HFFc6 (cell line): ENCODE data around the gene MRS2. TPM values are rescaled to one million over a fixed set of nuclear protein-coding genes. Genes with fewer than 3 reads are reported as not detected.
"Not testable (repeated sequence)": the region's sequence is repeated elsewhere in the genome, so short reads cannot be mapped to it uniquely, and the experiment has no call there.

Experiments
- DNase-seq: peaks from one replicate; pipeline ENCODE4 v3.0.0-alpha.2; 2018
- H3K27ac Mint-ChIP-seq: 2 replicates; pipeline ENCODE4 v1.8.0; 2020; ENCODE audit warnings: mild to moderate bottlenecking, mixed read lengths
- H3K27me3 Mint-ChIP-seq: 2 replicates; pipeline ENCODE4 v1.8.0; 2021; ENCODE audit warnings: mild to moderate bottlenecking, moderate library complexity, mixed read lengths; ENCODE audit not compliant: insufficient read depth
- H3K36me3 Mint-ChIP-seq: 2 replicates; pipeline ENCODE4 v1.8.0; 2021; ENCODE audit warnings: low read depth, mixed read lengths
- H3K4me1 Mint-ChIP-seq: 2 replicates; pipeline ENCODE4 v1.8.0; 2020; ENCODE audit warnings: low read depth, mixed read lengths
- H3K4me3 Mint-ChIP-seq: 2 replicates; pipeline ENCODE4 v1.8.0; 2020; ENCODE audit warnings: mild to moderate bottlenecking, moderate library complexity, mixed read lengths
- H3K9me3 Mint-ChIP-seq: 2 replicates; pipeline ENCODE4 v1.8.0; 2020; ENCODE audit warnings: mild to moderate bottlenecking, mixed read lengths
- total RNA-seq, 6 experiments: library from RNA; stranded (reverse); fragmentation: NEBNext Ultra II Directional; extraction: Animal tissue kit (Norgen Biotek cat#: 25700); gene quantifications; 2 replicates in 1 of 6; 3 replicates in 5 of 6; pipeline ENCODE4 v1.2.3, GENCODE V29; 2021
- TF ChIP-seq, protein P1 (sequence below): fragments of 200-600 bp; sonication (generic); IDR thresholded peaks from 2 replicates; pipeline ENCODE4 v1.5.0; 2021; ENCODE audit warnings: antibody characterized with exemption, mild to moderate bottlenecking

Gene MRS2
- total RNA-seq, 6 experiments from 2014 or later, result 14.7 to 21.1 (median 16.9) TPM

DNA sequence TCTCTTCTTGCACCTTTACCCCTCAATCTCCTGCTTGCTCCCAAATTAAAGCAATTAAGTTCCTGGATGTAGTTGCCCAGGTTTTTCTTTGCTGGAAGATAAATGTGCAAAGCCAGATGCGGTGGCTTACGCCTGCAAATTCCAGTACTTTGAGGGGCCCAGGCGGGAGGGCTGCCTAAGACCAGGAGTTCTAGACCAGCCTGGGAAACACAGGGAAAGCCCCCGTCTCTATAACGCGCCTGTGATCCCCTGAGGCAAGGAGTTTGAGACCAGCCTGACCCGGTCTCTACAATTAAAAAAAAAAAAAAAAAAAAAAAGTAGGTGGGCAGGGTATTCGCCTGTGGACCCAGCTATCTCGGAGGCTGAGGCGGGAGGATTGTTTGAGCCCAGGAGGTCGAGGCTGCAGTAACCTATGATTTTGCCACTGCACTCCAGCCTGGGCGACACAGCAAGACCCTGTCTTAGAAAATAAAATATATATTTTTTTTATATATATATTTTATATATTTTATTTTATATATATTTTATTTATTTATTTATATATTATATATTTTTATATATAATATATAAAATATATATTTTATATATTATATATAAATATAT lies 44.4 kb upstream of the MRS2 start:
- Mint-ChIP-seq H3K27me3 (peaks cover 17% of the 10 kb centered on the region), H3K9me3 (no peaks in the 10 kb centered on the region), H3K36me3 (no peaks in the 10 kb centered on the region)

GRCh38 chr6:24359640-24360454 lies 42.9 kb upstream of the MRS2 start:
- Mint-ChIP-seq H3K36me3 (no peaks in the 10 kb centered on the region), H3K9me3 (no peaks in the 10 kb centered on the region), H3K4me1 (peaks cover 14% of the 10 kb centered on the region; the same call in 1 of the 2 replicates), H3K4me3 (peak overlapping the region; percentile 81), H3K27ac (peak overlapping the region; percentile 74), H3K27me3 (peaks cover 17% of the 10 kb centered on the region)
- TF ChIP-seq, protein P1, sequence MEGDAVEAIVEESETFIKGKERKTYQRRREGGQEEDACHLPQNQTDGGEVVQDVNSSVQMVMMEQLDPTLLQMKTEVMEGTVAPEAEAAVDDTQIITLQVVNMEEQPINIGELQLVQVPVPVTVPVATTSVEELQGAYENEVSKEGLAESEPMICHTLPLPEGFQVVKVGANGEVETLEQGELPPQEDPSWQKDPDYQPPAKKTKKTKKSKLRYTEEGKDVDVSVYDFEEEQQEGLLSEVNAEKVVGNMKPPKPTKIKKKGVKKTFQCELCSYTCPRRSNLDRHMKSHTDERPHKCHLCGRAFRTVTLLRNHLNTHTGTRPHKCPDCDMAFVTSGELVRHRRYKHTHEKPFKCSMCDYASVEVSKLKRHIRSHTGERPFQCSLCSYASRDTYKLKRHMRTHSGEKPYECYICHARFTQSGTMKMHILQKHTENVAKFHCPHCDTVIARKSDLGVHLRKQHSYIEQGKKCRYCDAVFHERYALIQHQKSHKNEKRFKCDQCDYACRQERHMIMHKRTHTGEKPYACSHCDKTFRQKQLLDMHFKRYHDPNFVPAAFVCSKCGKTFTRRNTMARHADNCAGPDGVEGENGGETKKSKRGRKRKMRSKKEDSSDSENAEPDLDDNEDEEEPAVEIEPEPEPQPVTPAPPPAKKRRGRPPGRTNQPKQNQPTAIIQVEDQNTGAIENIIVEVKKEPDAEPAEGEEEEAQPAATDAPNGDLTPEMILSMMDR, result peak; percentile 91
- peak; percentile 70 for DNase-seq

More for the DNA sequence above, 44.4 kb upstream of the MRS2 start:
- Mint-ChIP-seq H3K4me1 (peaks cover 14% of the 10 kb centered on the region; the same call in 1 of the 2 replicates), H3K4me3 (peak overlapping the region; percentile 36; the same call in 1 of the 2 replicates), H3K27ac (no peak overlapping the region)
- TF ChIP-seq, protein P1, result no peak
- DNase-seq, result no peak

GRCh38 chr6:24362363-24362762 lies 40.4 kb upstream of the MRS2 start:
- DNase-seq, H3K9me3 Mint-ChIP-seq, H3K36me3 Mint-ChIP-seq, H3K4me3 Mint-ChIP-seq, H3K27ac Mint-ChIP-seq: not testable (repeated sequence)
- peaks cover 13% of the 10 kb centered on the region; the same call in 1 of the 2 replicates for H3K27me3 Mint-ChIP-seq
- peaks cover 14% of the 10 kb centered on the region; the same call in 1 of the 2 replicates for H3K4me1 Mint-ChIP-seq

DNA sequence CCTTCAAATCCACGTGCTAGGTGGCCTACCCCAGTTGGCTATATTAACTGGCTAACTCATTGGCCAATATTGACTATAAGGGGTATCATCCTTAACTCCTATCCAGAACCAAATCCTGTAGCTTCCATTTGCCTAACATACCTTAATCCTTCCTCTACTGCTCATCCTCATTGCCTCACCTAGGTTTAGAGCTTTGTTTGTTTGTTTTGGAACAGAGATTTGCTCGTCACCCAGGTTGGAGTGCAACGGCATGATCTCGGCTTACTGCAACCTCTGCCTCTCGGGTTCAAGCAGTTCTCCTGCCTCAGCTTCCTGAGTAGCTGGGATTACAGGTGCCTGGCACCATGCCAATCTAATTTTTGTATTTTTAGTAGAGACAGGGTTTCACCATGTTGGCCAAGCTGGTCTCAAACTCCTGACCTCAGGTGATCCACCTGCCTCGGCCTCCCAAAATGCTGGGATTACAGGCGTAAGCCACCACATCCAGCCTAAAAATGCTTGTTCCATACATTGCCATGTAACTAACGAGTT lies 37.6 kb upstream of the MRS2 start:
- H3K27me3 Mint-ChIP-seq, H3K9me3 Mint-ChIP-seq, H3K4me1 Mint-ChIP-seq, H3K27ac Mint-ChIP-seq, H3K4me3 Mint-ChIP-seq, DNase-seq, H3K36me3 Mint-ChIP-seq: not testable (repeated sequence)

GRCh38 chr6:24374612-24375011 lies 28.1 kb upstream of the MRS2 start:
- TF ChIP-seq, protein P1, result no peak
- DNase-seq, result no peak
- Mint-ChIP-seq H3K4me3 (no peak overlapping the region), H3K4me1 (no peaks in the 10 kb centered on the region), H3K36me3 (no peaks in the 10 kb centered on the region), H3K9me3 (no peaks in the 10 kb centered on the region), H3K27ac (no peak overlapping the region), H3K27me3 (peaks cover 7% of the 10 kb centered on the region)

GRCh38 chr6:24376871-24377270 lies 25.9 kb upstream of the MRS2 start:
- Mint-ChIP-seq H3K36me3 (no peaks in the 10 kb centered on the region), H3K4me3 (no peak overlapping the region), H3K4me1 (no peaks in the 10 kb centered on the region), H3K9me3 (no peaks in the 10 kb centered on the region), H3K27ac (no peak overlapping the region), H3K27me3 (peaks cover 7% of the 10 kb centered on the region)
- no peak for DNase-seq
- TF ChIP-seq, protein P1, result no peak
